ENCODE data around the gene IPO11. TPM values are rescaled to one million over a fixed set of nuclear protein-coding genes. Genes with fewer than 3 reads are reported as not detected.

IPO11 gene
- total and polyA plus RNA-seq, 12 donors = 7.8 to 39.3 (median 32.5) TPM

GRCh38 chr5:62568800-62569432 is 156.4 kb downstream of the IPO11 start:
- Histone ChIP-seq H3K27ac (no peak overlapping the region), H3K4me1 (peaks cover 0 to 7% (median 0%) of the 10 kb centered on the region in 9 donors), H3K4me3 (no peak overlapping the region), H3K27me3 (no peaks in the 10 kb centered on the region), H3K9me3 (peaks cover 0 to 32% (median 12%) of the 10 kb centered on the region in 11 donors), H3K36me3 (peaks cover 0 to 35% (median 6%) of the 10 kb centered on the region in 9 donors)
- intact Hi-C loops (cut with DNase I) = no loop called here
- DNase-seq (no peak), ATAC-seq (no peak)
- TF ChIP-seq CTCF (IDR thresholded peaks at IDR 0.05) = no peak
- 94 to 100% methylated on average over 2 of the region's 2 CpGs for WGBS, 2 donors

- TF ChIP-seq CTCF (IDR thresholded peaks at IDR 0.05) = no peak
- Histone ChIP-seq H3K27me3 (no peaks in the 10 kb centered on the region), H3K36me3 (peaks cover 0 to 35% (median 6%) of the 10 kb centered on the region in 9 donors), H3K27ac (no peak overlapping the region), H3K4me3 (no peak overlapping the region), H3K9me3 (peaks cover 0 to 32% (median 12%) of the 10 kb centered on the region in 11 donors), H3K4me1 (peaks cover 0 to 7% (median 0%) of the 10 kb centered on the region in 9 donors)
- DNase-seq = no peak
- WGBS, 2 donors = 89 to 95% methylated on average over 1 of the region's 1 CpG
- intact Hi-C loops (cut with DNase I) = no loop called here
- ATAC-seq = no peak
Observed at GRCh38 chr5:62569470-62569869, 156.9 kb downstream of the IPO11 start.

GRCh38 chr5:62572918-62573514 is 160.5 kb downstream of the IPO11 start:
- peaks cover 0 to 8% (median 4%) of the 10 kb centered on the region in 11 donors for H3K9me3 ChIP-seq
- TF ChIP-seq CTCF (IDR thresholded peaks at IDR 0.05) = no peak
- peaks cover 0 to 10% (median 1%) of the 10 kb centered on the region in 9 donors for H3K36me3 ChIP-seq
- DNase-seq (no peak), ATAC-seq (no peak)
- 92 to 94% methylated on average over 9 of the region's 9 CpGs for WGBS, 2 donors
- H3K27me3 ChIP-seq = no peaks in the 10 kb centered on the region
- peaks cover 0 to 21% (median 7%) of the 10 kb centered on the region in 9 donors for H3K4me1 ChIP-seq
- H3K27ac ChIP-seq = no peak overlapping the region
- intact Hi-C loops (cut with DNase I) = no loop called here
- H3K4me3 ChIP-seq = peak overlapping the region in 1 of 10 donors; percentile 21

GRCh38 chr5:62574599-62574998 is 162.0 kb downstream of the IPO11 start:
- no peak for ATAC-seq
- intact Hi-C loops (cut with DNase I) = no loop called here
- TF ChIP-seq CTCF (IDR thresholded peaks at IDR 0.05) = no peak
- H3K27me3 ChIP-seq = no peaks in the 10 kb centered on the region
- WGBS, 2 donors = 91 to 96% methylated on average over 2 of the region's 2 CpGs
- H3K9me3 ChIP-seq = no peaks in the 10 kb centered on the region
- H3K36me3 ChIP-seq = no peaks in the 10 kb centered on the region
- H3K27ac ChIP-seq = no peak overlapping the region
- H3K4me3 ChIP-seq = no peak overlapping the region
- peaks cover 0 to 24% (median 7%) of the 10 kb centered on the region in 9 donors for H3K4me1 ChIP-seq
- no peak for DNase-seq

Measured in heart right ventricle (tissue), 16 donors.